Stimulated activated naive CD8-positive, alpha-beta T cell treated with anti-CD3 and anti-CD28 coated beads, Interleukin-15, Interleukin-2, amounts not matched to agents 100 U/mL and 50 U/mL, for 24 hours (primary cell): ENCODE measurements around the gene ELOB.

Experiments
- ATAC-seq: fragments of 150-1000 bp; cut with Tn5 transposase; one replicate; pipeline ENCODE4 v1.10.0; 2021
- DNase-seq: peaks from one replicate; pipeline ENCODE4 v3.0.0; 2021

ELOB gene

GRCh38 chr16:2767140-2767731 is 9.8 kb downstream of the ELOB start:
- ATAC-seq (no peak), DNase-seq (no peak)

- no peak for ATAC-seq
Measured at GRCh38 chr16:2766430-2767139, 10.5 kb downstream of the ELOB start.

GRCh38 chr16:2765462-2766404 is 11.3 kb downstream of the ELOB start:
- ATAC-seq (no peak), DNase-seq (no peak)

More at GRCh38 chr16:2766430-2767139, 10.5 kb downstream of the ELOB start:
- no peak for DNase-seq

- DNase-seq (no peak), ATAC-seq (no peak)
Measured at GRCh38 chr16:2764718-2765117, 12.4 kb downstream of the ELOB start.

- DNase-seq (no peak), ATAC-seq (no peak)
Measured at GRCh38 chr16:2763173-2763572, 13.9 kb downstream of the ELOB start.

- DNase-seq (no peak), ATAC-seq (no peak)
Measured at GRCh38 chr16:2762711-2763110, 14.4 kb downstream of the ELOB start.

GRCh38 chr16:2761886-2762583 is 15.0 kb downstream of the ELOB start:
- DNase-seq = no peak
- no peak for ATAC-seq

- no peak for ATAC-seq
- DNase-seq = no peak
Measured at GRCh38 chr16:2761472-2761871, 15.6 kb downstream of the ELOB start.

- no peak for ATAC-seq
- no peak for DNase-seq
Measured at GRCh38 chr16:2757344-2757743, 19.7 kb downstream of the ELOB start.

- DNase-seq = no peak
- ATAC-seq = no peak
Measured at GRCh38 chr16:2756288-2757015, 20.6 kb downstream of the ELOB start.

GRCh38 chr16:2755158-2755557 is 21.9 kb downstream of the ELOB start:
- ATAC-seq (no peak), DNase-seq (no peak)

GRCh38 chr16:2753733-2754020 is 23.4 kb downstream of the ELOB start:
- ATAC-seq = no peak
- no peak for DNase-seq

GRCh38 chr16:2752850-2753732 is 24.0 kb downstream of the ELOB start:
- ATAC-seq (peak; percentile 56), DNase-seq (peak; percentile 82)

- ATAC-seq (peak; percentile 94), DNase-seq (peak; percentile 94)
Measured at GRCh38 chr16:2752035-2752849, 24.8 kb downstream of the ELOB start, which contains the start of gene SRRM2. Gene SRRM2 (plus strand): TSS chr16:2752638. CDS start chr16:2756365, 3,727 bp downstream.

GRCh38 chr16:2751577-2752034 is 25.5 kb downstream of the ELOB start:
- DNase-seq (no peak), ATAC-seq (peak; percentile 25)

GRCh38 chr16:2749936-2750335 is 27.1 kb downstream of the ELOB start:
- no peak for ATAC-seq
- no peak for DNase-seq

GRCh38 chr16:2749476-2749875 is 27.6 kb downstream of the ELOB start:
- DNase-seq = no peak
- ATAC-seq = no peak

- DNase-seq (no peak), ATAC-seq (no peak)
Measured at GRCh38 chr16:2748757-2749455, 28.2 kb downstream of the ELOB start.

GRCh38 chr16:2745961-2746360 is 31.1 kb downstream of the ELOB start:
- ATAC-seq (no peak), DNase-seq (no peak)
